HL-60 (cell line): Measurements from ENCODE around the gene PTCD1.

ENCODE experiments used
- CTCF ChIP-seq: IDR thresholded peaks from one replicate; pipeline ENCODE4 v1.5.1; 2011; ENCODE audit warnings: low read length, control low read depth, inconsistent platforms; ENCODE audit not compliant: insufficient read depth
- GABPA ChIP-seq: IDR thresholded peaks from 2 replicates; pipeline ENCODE4 v1.6.1; 2012; ENCODE audit warnings: low read depth
- POLR2AphosphoS5 ChIP-seq: IDR thresholded peaks from 2 replicates; pipeline ENCODE4 v1.6.1; 2012; ENCODE audit warnings: low read depth
- SPI1 ChIP-seq: IDR thresholded peaks from 2 replicates; pipeline ENCODE4 v1.6.1; 2012; ENCODE audit warnings: low read depth, mild to moderate bottlenecking, borderline replicate concordance

GRCh38 chr7:99453105-99453504, 14.5 kb upstream of the PTCD1 start:
- TF ChIP-seq CTCF (no peak), POLR2AphosphoS5 (0 out of 2 replicates have a peak, but pooled peaks have one; percentile 33), GABPA (no peak), SPI1 (no peak)
